ENCODE results near the gene SULT1A2. TPM values are rescaled to one million over a fixed set of nuclear protein-coding genes. Genes with fewer than 3 reads are reported as not detected.
A peak's percentile ranks its signal among the peaks of the same experiment; 100 is the strongest.
"Not testable (repeated sequence)": the region's sequence is repeated elsewhere in the genome, so short reads cannot be mapped to it uniquely, and the experiment has no call there.

The SULT1A2 gene
- 0.10 TPM in 1 of 2 replicates, not detected in the other for total RNA-seq
- 0.08 TPM for polyA plus RNA-seq (2012)

- no peak for DNase-seq (ENCODE audit: low read depth)
Observed at GRCh38 chr16:28596840-28597691, at the start of gene SULT1A2. Gene SULT1A2 (minus strand): TSS chr16:28597050. CDS start chr16:28595930, 1,120 bp downstream.

- not testable (repeated sequence) for DNase-seq (ENCODE audit: low read depth)
Observed at GRCh38 chr16:28639959-28640358, 43.1 kb upstream of the SULT1A2 start.

- DNase-seq (ENCODE audit: low read depth), result not testable (repeated sequence)
Observed at GRCh38 chr16:28638359-28638758, 41.5 kb upstream of the SULT1A2 start.

GRCh38 chr16:28637765-28638164 is 40.9 kb upstream of the SULT1A2 start, which contains the start of gene NPIPB8:
Gene NPIPB8 (plus strand): TSS chr16:28638065. CDS start chr16:28638361, 296 bp downstream.
- DNase-seq (ENCODE audit: low read depth), result not testable (repeated sequence)

- DNase-seq (ENCODE audit: low read depth), result not testable (repeated sequence)
Observed at GRCh38 chr16:28636093-28636823, 39.4 kb upstream of the SULT1A2 start.

GRCh38 chr16:28630905-28631304 is 34.1 kb upstream of the SULT1A2 start:
- not testable (repeated sequence) for DNase-seq (ENCODE audit: low read depth)

- no peak for DNase-seq (ENCODE audit: low read depth)
Observed at GRCh38 chr16:28623172-28623711, 26.4 kb upstream of the SULT1A2 start.

GRCh38 chr16:28622532-28623171 is 25.8 kb upstream of the SULT1A2 start:
- DNase-seq (ENCODE audit: low read depth), result not testable (repeated sequence)

GRCh38 chr16:28621481-28622155 is 24.8 kb upstream of the SULT1A2 start:
- DNase-seq (ENCODE audit: low read depth), result no peak

- not testable (repeated sequence) for DNase-seq (ENCODE audit: low read depth)
Observed at GRCh38 chr16:28620316-28620715, 23.5 kb upstream of the SULT1A2 start.

GRCh38 chr16:28617874-28618273 is 21.0 kb upstream of the SULT1A2 start:
- no peak for DNase-seq (ENCODE audit: low read depth)

GRCh38 chr16:28616636-28617035 is 19.8 kb upstream of the SULT1A2 start:
- no peak for DNase-seq (ENCODE audit: low read depth)

- DNase-seq (ENCODE audit: low read depth), result not testable (repeated sequence)
Observed at GRCh38 chr16:28616224-28616577, 19.4 kb upstream of the SULT1A2 start.

- DNase-seq (ENCODE audit: low read depth), result peak; percentile 47
Observed at GRCh38 chr16:28615486-28616223, 18.8 kb upstream of the SULT1A2 start.

GRCh38 chr16:28614561-28614960 is 17.7 kb upstream of the SULT1A2 start:
- not testable (repeated sequence) for DNase-seq (ENCODE audit: low read depth)

GRCh38 chr16:28613912-28614311 is 17.1 kb upstream of the SULT1A2 start:
- not testable (repeated sequence) for DNase-seq (ENCODE audit: low read depth)

- DNase-seq (ENCODE audit: low read depth), result not testable (repeated sequence)
Observed at GRCh38 chr16:28612359-28613280, 15.8 kb upstream of the SULT1A2 start.

GRCh38 chr16:28610595-28611191 is 13.8 kb upstream of the SULT1A2 start:
- no peak for DNase-seq (ENCODE audit: low read depth)

Measured in myocyte (in vitro differentiated cells).